Esophagus squamous epithelium (tissue), 5 donors: Measurements from ENCODE around the gene GNA12. TPM values are rescaled to one million over a fixed set of nuclear protein-coding genes. Genes with fewer than 3 reads are reported as not detected.

Experiments used
- DNase-seq: peaks from one replicate; lab custom pipeline; 2025; lab: John Stamatoyannopoulos, UW
- H3K27ac ChIP-seq, 4 donors: fragments of 200-600 bp; sonication (generic); one replicate each; pipeline ENCODE4 v1.5.1; 2016 to 2019; ENCODE audit warnings: mild to moderate bottlenecking in 1 of 4
- H3K27me3 ChIP-seq, 4 donors: fragments of 200-600 bp; sonication (generic); 1 replicate in 3 of 4; 2 replicates in 1 of 4; pipeline versions ENCODE4 v1.5.1 to v1.6.0; 2017 to 2021; ENCODE audit warnings: antibody characterized with exemption in 1 of 4
- H3K36me3 ChIP-seq, 3 donors: fragments of 200-600 bp; sonication (generic); one replicate each; pipeline ENCODE4 v1.5.1; 2016 to 2019
- H3K4me1 ChIP-seq, 3 donors: fragments of 200-600 bp; sonication (generic); one replicate each; pipeline ENCODE4 v1.5.1; 2017 to 2019
- H3K4me3 ChIP-seq, 4 donors: fragments of 200-600 bp; sonication (generic); 1 replicate in 3 of 4; 2 replicates in 1 of 4; pipeline ENCODE4 v1.5.1; 2016 to 2019; ENCODE audit warnings: mild to moderate bottlenecking in 2 of 4, moderate library complexity in 1 of 4
- H3K9me3 ChIP-seq, 3 donors: fragments of 200-600 bp; sonication (generic); one replicate each; pipeline ENCODE4 v1.5.1; 2016 to 2019
- POLR2A ChIP-seq, 4 donors: fragments of 450-650 bp; IDR thresholded peaks; one replicate each; pipeline ENCODE4 v1.6.1; 2017; ENCODE audit warnings: antibody characterized with exemption in 4 of 4, mild to moderate bottlenecking in 4 of 4, moderate library complexity in 3 of 4
- WGBS, 2 donors: methylation state at CpG; one replicate each; pipeline ENCODE4 v1.1.5; 2018; 5-methylcytosine and 5-hydroxymethylcytosine counted together
- intact Hi-C: fragments of 100-400 bp; cut with DNase I; formaldehyde crosslinking; loops from one replicate; pipeline ENCODE4 v1.15.0; 2022
- total RNA-seq, 4 donors: library from RNA; depleted of rRNA; stranded (reverse); fragments of >200 nt; gene quantifications; one replicate each; pipeline ENCODE4 v1.1.0, GENCODE V29; 2016
- TF ChIP-seq, protein P1 (sequence below), 6 experiments: fragments of 450-650 bp in 4 of 6; fragments of 200-600 bp in 2 of 6; sonication (generic) in 2 of 6; IDR thresholded peaks; one replicate each; pipeline ENCODE4 v1.5.1; 2016 to 2019; ENCODE audit warnings: antibody characterized with exemption in 6 of 6, mild to moderate bottlenecking in 4 of 6, moderate library complexity in 4 of 6
- donor health status: DM: yes; HTN: yes; CAD: no.

The GNA12 gene
- total RNA-seq, 4 donors from 2014 or later = 6.6 to 11.6 (median 7.6) TPM

DNA sequence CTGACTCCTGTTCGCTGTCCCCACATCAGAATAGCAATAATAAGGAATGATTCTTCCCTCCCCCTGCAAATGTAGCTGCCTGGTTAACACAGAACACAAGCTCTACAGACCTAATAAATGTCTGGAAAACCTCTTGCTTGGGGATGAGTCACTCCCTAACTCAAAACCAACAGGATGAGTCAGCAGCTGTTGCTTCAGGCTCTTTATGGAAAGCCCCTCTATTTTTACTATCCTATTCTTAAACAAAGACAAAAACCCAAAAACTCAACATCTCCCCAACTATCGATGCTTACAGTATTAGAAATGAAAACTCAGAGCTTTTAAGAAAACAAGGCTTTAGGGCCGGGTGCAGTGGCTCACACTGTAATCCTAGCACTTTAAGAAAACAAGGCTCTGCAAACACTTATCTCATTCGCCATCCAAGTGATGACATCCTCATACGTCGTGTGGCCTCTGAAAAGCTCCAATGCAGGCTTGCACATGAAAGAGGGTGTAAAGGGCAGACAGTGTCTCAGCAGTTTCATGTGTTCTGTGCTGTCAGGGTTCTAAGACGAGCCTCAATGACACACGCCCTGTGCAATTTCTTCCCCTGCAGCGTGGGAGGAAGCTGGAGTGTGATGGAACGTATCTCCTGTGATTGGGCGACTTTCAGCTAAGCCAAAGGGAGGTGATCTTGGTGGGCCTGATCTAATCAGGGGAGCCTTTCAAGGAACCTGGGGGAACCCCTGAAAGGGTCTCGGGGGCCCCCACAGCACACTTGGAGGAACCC, 86.0 kb downstream of the GNA12 start:
- Histone ChIP-seq H3K4me1 (peaks cover 23 to 63% (median 52%) of the 10 kb centered on the region in 3 donors), H3K36me3 (no peaks in the 10 kb centered on the region), H3K27ac (peak overlapping the region; percentile 76 to 90 (median 87)), H3K27me3 (no peaks in the 10 kb centered on the region), H3K9me3 (no peaks in the 10 kb centered on the region), H3K4me3 (peak overlapping the region in 1 of 4 donors; percentile 36)
- TF ChIP-seq, protein P1, sequence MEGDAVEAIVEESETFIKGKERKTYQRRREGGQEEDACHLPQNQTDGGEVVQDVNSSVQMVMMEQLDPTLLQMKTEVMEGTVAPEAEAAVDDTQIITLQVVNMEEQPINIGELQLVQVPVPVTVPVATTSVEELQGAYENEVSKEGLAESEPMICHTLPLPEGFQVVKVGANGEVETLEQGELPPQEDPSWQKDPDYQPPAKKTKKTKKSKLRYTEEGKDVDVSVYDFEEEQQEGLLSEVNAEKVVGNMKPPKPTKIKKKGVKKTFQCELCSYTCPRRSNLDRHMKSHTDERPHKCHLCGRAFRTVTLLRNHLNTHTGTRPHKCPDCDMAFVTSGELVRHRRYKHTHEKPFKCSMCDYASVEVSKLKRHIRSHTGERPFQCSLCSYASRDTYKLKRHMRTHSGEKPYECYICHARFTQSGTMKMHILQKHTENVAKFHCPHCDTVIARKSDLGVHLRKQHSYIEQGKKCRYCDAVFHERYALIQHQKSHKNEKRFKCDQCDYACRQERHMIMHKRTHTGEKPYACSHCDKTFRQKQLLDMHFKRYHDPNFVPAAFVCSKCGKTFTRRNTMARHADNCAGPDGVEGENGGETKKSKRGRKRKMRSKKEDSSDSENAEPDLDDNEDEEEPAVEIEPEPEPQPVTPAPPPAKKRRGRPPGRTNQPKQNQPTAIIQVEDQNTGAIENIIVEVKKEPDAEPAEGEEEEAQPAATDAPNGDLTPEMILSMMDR (IDR thresholded peaks at IDR 0.05) = no peak
- TF ChIP-seq POLR2A (IDR thresholded peaks at IDR 0.05) = peak in 1 of 4 donors; percentile 18
- WGBS, 2 donors = 5 to 14% methylated on average over 6 to 9 of the region's 12 CpGs
- intact Hi-C loops = no loop called here
- DNase-seq = no peak

DNA sequence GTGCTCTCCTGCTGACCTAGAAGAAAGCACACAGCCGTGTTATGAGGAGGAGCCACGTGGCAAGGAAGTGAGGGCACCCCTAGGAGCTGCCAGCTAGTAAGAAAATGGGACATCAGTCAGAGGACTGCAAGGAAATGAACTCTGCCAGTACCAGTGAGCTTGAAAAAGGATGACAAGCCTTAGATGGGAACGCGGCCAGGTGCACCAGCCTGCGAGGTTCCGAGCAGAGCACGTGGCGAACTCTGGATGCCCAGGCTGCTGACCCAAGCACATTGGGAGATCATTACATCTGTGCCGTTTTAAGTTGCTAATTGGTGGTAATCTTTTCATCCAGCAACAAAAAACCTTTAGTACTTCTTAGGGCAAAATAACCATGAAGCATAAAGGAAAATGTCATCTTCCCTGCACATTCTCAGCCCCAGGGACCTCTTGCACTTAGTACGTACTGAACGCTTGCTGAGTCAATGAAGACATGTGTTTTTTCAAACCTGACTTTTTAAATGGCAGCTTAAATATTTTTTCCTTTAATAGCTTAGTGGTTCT, 86.7 kb downstream of the GNA12 start:
- DNase-seq = no peak
- WGBS, 2 donors = 18 to 26% methylated on average over 9 to 11 of the region's 11 CpGs
- no peaks in the 10 kb centered on the region for H3K27me3 ChIP-seq
- no peaks in the 10 kb centered on the region for H3K36me3 ChIP-seq
- TF ChIP-seq, protein P1 (IDR thresholded peaks at IDR 0.05) = no peak
- TF ChIP-seq POLR2A (IDR thresholded peaks at IDR 0.05) = no peak
- H3K9me3 ChIP-seq = no peaks in the 10 kb centered on the region
- H3K4me3 ChIP-seq = peak overlapping the region in 1 of 4 donors; percentile 36
- H3K4me1 ChIP-seq = peaks cover 23 to 56% (median 46%) of the 10 kb centered on the region in 3 donors
- H3K27ac ChIP-seq = peak overlapping the region; percentile 56 to 90 (median 87)
- intact Hi-C loops = no loop called here

DNA sequence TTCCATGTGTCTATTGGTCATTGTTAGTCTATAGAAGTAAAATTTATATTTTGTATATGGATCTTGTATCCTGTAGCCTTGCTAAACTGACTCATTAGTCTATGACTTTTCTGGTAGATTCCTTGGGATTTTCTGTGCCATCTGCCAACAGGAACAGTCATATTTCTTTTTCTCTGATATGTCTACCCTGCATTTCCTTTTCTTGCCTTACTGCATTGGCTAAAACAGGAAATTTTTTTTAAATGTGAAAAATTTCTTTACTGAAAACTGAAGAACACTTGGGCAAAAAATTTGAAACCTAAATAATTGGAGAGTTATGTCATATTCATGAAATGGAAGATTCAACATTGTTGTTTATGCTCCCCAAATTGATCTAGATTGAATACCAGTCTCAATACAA, 88.6 kb downstream of the GNA12 start:
- no peak for DNase-seq
- intact Hi-C loops = no loop called here
- no peak for TF ChIP-seq POLR2A (IDR thresholded peaks at IDR 0.05)
- TF ChIP-seq, protein P1 (IDR thresholded peaks at IDR 0.05) = no peak
- H3K27ac ChIP-seq = no peak overlapping the region
- no peak overlapping the region for H3K4me3 ChIP-seq
- no peaks in the 10 kb centered on the region for H3K36me3 ChIP-seq
- no peaks in the 10 kb centered on the region for H3K9me3 ChIP-seq
- no peaks in the 10 kb centered on the region for H3K27me3 ChIP-seq
- H3K4me1 ChIP-seq = peaks cover 23 to 40% (median 36%) of the 10 kb centered on the region in 3 donors

DNA sequence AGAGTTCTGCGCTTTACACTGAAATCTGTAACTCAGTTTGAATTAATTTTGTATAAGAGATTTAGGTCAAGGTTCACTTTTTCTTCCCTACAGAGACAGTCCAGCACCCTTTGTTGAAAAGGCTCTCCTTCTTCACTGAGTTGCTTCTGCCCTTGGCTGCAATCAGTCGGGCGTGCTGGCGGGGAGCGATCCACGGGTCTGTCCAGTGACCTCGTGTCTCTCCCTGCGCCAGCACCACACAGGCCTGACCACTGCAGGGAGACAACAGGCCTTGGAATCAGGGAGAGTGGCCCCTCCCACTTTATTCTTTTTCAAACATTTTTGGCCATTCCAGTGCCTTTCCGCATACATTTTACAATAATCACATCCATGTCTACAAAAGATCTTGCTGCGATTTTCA, 89.2 kb downstream of the GNA12 start:
- Histone ChIP-seq H3K27me3 (no peaks in the 10 kb centered on the region), H3K4me1 (peaks cover 23 to 34% (median 29%) of the 10 kb centered on the region in 3 donors), H3K27ac (no peak overlapping the region), H3K4me3 (no peak overlapping the region), H3K9me3 (no peaks in the 10 kb centered on the region), H3K36me3 (no peaks in the 10 kb centered on the region)
- DNase-seq = no peak
- 95 to 97% methylated on average over 10 of the region's 10 CpGs for WGBS, 2 donors
- TF ChIP-seq, protein P1 (IDR thresholded peaks at IDR 0.05) = no peak
- TF ChIP-seq POLR2A (IDR thresholded peaks at IDR 0.05) = no peak
- intact Hi-C loops = no loop called here

DNA sequence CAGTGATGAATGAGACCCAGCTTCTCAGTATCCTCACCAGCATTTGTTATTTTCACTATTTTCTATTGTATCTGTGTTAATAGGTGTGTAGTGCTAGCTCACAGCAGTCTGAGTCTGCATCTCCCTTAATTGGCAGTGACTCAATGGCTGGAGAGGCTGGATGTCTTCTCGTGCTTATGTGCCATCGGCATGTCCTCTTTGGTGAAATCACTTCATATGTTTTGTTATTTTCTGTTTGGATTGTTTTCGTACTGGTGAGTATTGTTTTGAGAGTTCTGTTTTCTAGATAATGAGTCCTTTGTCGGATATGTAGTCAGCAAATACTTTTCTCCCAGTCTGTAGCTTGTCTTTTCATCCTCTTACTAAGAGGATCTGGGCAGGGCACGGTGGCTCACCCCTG, 90.0 kb downstream of the GNA12 start:
- Histone ChIP-seq H3K9me3 (no peaks in the 10 kb centered on the region), H3K27ac (no peak overlapping the region), H3K36me3 (no peaks in the 10 kb centered on the region), H3K4me1 (peaks cover 17 to 26% (median 21%) of the 10 kb centered on the region in 3 donors), H3K4me3 (no peak overlapping the region), H3K27me3 (no peaks in the 10 kb centered on the region)
- intact Hi-C loops = no loop called here
- DNase-seq = no peak
- 87 to 90% methylated on average over 5 of the region's 5 CpGs for WGBS, 2 donors
- no peak for TF ChIP-seq POLR2A (IDR thresholded peaks at IDR 0.05)
